BLaER1 treated with 17β-estradiol and CSF1 and Interleukin-3, amounts not matched to agents 10 nM and 100 nM (cell line): ENCODE results near the gene C19orf12.

Source experiments
- H3K27ac ChIP-seq, 11 experiments: shearing (Covaris generic); formaldehyde crosslinking; 2 replicates each; pipeline ENCODE4 v1.8.1; 2022
- H3K27me3 ChIP-seq, 11 experiments: shearing (Covaris generic); formaldehyde crosslinking; 2 replicates each; pipeline ENCODE4 v1.8.1; 2022
- H3K36me3 ChIP-seq, 11 experiments: shearing (Covaris generic); formaldehyde crosslinking; 2 replicates each; pipeline ENCODE4 v1.8.1; 2022
- H3K4me1 ChIP-seq, 10 experiments: shearing (Covaris generic); formaldehyde crosslinking; 2 replicates each; pipeline ENCODE4 v1.8.1; 2022
- H3K4me2 ChIP-seq, 11 experiments: shearing (Covaris generic); formaldehyde crosslinking; 2 replicates each; pipeline ENCODE4 v1.8.1; 2022
- H3K4me3 ChIP-seq, 10 experiments: shearing (Covaris generic); formaldehyde crosslinking; 2 replicates each; pipeline ENCODE4 v1.8.1; 2022
- H3K9ac ChIP-seq, 11 experiments: shearing (Covaris generic); formaldehyde crosslinking; 2 replicates each; pipeline ENCODE4 v1.8.1; 2022
- H3K9me3 ChIP-seq, 11 experiments: shearing (Covaris generic); formaldehyde crosslinking; replicated peaks in 1 of 11; 2 replicates each; pipeline ENCODE4 v1.8.1; 2022
- H4K20me1 ChIP-seq, 11 experiments: shearing (Covaris generic); formaldehyde crosslinking; 2 replicates each; pipeline ENCODE4 v1.8.1; 2022
- Cebpa-rat ChIP-seq, 11 experiments: shearing (Covaris generic); IDR thresholded peaks; 2 replicates each; pipeline ENCODE4 v1.8.1; 2022

The C19orf12 gene

DNA sequence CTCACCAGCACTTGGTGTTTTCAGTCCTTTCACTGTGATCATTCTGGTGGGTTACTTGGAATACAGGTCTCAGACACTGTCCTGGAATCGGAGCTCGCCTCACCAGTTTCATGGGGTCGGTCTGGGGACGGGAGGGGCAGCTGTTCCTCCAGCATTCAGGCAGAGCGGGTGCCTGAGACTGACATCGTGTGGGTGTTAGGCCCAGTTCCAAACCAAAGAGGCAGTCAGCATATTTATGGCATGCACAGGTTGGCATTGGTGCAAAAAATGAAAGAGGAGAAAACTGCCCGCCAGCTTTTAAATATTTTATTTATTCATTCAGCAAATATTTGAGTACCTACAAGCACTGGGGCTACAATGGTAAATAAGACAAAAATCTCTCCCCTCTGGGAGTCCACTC is 29.7 kb downstream of the C19orf12 start:
- peaks cover 27 to 82% (median 51%) of the 10 kb centered on the region in 10 experiments for H3K4me1 ChIP-seq
- H3K4me2 ChIP-seq, result peak overlapping the region in 4 of 11 experiments; percentile 0 to 75 (median 16); a peak in 5 of 22 replicates
- H4K20me1 ChIP-seq, result peaks cover 0 to 5% (median 0%) of the 10 kb centered on the region in 11 experiments; a peak in 1 of 22 replicates
- H3K4me3 ChIP-seq, result no peak overlapping the region
- no peak overlapping the region for H3K9ac ChIP-seq
- peaks cover 0 to 2% (median under 1%) of the 10 kb centered on the region in 11 experiments; a peak in 3 of 22 replicates for H3K36me3 ChIP-seq
- H3K27ac ChIP-seq, result no peak overlapping the region
- no peak for TF ChIP-seq Cebpa-rat (IDR thresholded peaks at IDR 0.05)
- H3K27me3 ChIP-seq, result no peaks in the 10 kb centered on the region
- H3K9me3 ChIP-seq, result peaks cover 3 to 26% (median 5%) of the 10 kb centered on the region in 11 experiments

DNA sequence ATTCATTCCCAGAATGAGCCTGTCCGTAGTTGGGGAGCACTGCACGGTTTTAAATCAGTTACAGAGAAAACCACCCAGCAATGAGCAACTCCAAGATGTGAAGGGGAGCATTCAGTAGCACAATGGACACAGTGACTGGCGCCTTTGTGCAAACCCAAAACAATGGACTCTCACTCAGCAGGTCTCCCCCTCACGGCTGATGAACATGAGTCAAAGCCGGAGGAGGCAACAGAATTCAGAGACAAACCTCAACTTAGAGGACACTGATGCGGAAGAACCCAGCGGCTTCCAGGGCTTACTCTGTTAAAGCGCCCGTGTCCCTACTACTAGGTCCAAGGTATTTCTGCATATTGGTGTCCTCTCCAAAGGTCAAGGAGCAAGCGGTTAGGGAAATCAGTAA is 32.1 kb downstream of the C19orf12 start:
- Histone ChIP-seq H3K4me1 (peaks cover 50 to 97% (median 67%) of the 10 kb centered on the region in 10 experiments), H4K20me1 (peaks cover 0 to 13% (median 0%) of the 10 kb centered on the region in 11 experiments; a peak in 5 of 22 replicates), H3K9ac (0 out of 22 replicates have a peak overlapping the region, but pooled peaks of 1 of the 11 experiments have one; percentile 6), H3K27me3 (no peaks in the 10 kb centered on the region), H3K4me3 (no peak overlapping the region), H3K4me2 (peak overlapping the region in 9 of 11 experiments; percentile 10 to 96 (median 35); a peak in 15 of 22 replicates), H3K36me3 (0 out of 22 replicates have a peak, but pooled peaks cover 0 to 6% (median 0%) of the 10 kb centered on the region in 11 experiments), H3K27ac (no peak overlapping the region), H3K9me3 (peaks cover 0 to 6% (median 0%) of the 10 kb centered on the region in 11 experiments; a peak in 2 of 22 replicates)
- TF ChIP-seq Cebpa-rat (IDR thresholded peaks at IDR 0.05), result no peak

DNA sequence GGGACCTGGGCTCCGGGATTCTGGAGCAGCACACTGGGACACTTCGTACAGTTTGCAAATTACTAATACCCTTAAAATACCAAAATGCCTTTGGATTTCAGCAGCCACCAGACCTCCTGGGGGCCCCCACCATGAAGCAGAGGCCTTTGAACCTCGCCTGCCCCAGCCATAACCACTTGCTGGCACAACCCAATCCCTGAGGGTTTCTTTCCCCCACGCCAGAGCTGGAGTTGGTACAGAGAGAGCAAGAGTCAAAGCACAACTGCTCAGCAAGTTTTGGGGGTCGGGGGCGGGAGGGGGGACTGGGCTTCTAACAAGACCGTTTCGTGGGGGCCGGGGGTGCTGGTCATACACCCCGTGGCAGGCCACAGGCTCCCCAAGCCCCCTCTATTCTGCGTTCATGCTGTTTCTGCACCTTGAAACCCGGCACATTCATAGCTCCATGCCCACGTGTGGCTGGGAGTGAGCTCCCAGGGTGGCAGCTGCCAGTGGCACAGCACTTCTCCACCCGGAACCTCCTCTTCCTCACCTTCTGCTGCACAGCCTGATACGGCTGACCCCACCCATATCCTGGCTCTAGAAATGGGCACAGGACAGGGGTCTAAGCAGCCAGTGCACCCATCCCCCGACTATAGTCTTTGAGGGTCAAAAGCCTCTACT is 32.7 kb downstream of the C19orf12 start:
- H3K4me3 ChIP-seq, result no peak overlapping the region
- H3K4me2 ChIP-seq, result peak overlapping the region; percentile 89 to 97 (median 96)
- no peak for TF ChIP-seq Cebpa-rat (IDR thresholded peaks at IDR 0.05)
- 0 out of 22 replicates have a peak, but pooled peaks cover 0 to under 1% (median 0%) of the 10 kb centered on the region in 11 experiments for H3K27me3 ChIP-seq
- no peaks in the 10 kb centered on the region for H3K9me3 ChIP-seq
- peaks cover 0 to 11% (median 0%) of the 10 kb centered on the region in 11 experiments; a peak in 2 of 22 replicates for H3K36me3 ChIP-seq
- peaks cover 0 to 15% (median under 1%) of the 10 kb centered on the region in 11 experiments; a peak in 6 of 22 replicates for H4K20me1 ChIP-seq
- H3K27ac ChIP-seq, result peak overlapping the region in 6 of 11 experiments; percentile 10 to 83 (median 52); a peak in 8 of 22 replicates
- H3K9ac ChIP-seq, result peak overlapping the region in 3 of 11 experiments; percentile 44 to 63 (median 47); a peak in 2 of 22 replicates
- peaks cover 56 to 97% (median 67%) of the 10 kb centered on the region in 10 experiments for H3K4me1 ChIP-seq

DNA sequence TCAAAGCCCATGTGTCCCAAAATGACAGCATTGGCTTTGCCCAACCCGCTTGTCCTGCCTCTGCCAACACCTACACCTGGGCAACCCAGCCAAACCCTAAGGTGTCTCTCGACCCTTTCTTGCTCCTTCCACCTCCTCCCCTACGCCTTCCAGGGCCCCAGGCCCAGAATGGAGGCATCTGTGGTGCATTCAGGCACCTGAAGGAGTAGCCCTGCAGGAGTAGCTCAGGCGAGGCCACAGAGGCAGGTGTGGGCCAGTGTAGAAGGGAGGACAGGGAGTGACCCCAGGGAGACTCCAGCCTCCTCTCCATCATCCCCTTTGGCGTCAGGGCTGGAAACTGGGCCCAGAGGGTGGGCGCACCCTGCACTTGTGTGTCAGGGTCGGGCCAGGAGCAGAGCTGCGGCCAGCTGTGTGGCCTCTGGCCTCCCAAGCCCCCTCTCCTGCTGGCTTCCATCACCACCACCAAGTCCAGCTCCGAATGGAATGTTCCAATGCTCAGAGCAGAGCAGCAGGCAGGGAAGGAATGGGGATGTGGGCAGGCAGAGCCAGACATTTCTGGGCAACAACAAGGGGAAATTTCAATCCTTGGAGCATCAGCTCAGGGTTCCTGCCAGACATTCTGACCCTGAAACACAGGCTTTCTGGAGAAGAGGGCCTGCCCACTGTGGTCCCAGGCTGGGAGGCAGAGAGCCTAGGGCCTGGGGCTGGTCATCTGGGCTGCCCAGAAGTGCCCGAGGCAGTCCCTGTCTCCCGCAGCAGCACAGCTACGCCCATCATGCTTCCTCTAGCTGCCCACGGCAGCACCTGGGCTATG is 33.4 kb downstream of the C19orf12 start:
- no peak for TF ChIP-seq Cebpa-rat (IDR thresholded peaks at IDR 0.05)
- peak overlapping the region; percentile 89 to 97 (median 96) for H3K4me2 ChIP-seq
- no peak overlapping the region for H3K4me3 ChIP-seq
- H3K27ac ChIP-seq, result peak overlapping the region in 8 of 11 experiments; percentile 10 to 83 (median 76); a peak in 12 of 22 replicates
- H3K9ac ChIP-seq, result peak overlapping the region in 5 of 11 experiments; percentile 47 to 71 (median 64); a peak in 5 of 22 replicates
- no peaks in the 10 kb centered on the region for H3K9me3 ChIP-seq
- peaks cover 0 to 17% (median 0%) of the 10 kb centered on the region in 11 experiments; a peak in 6 of 22 replicates for H3K36me3 ChIP-seq
- H3K27me3 ChIP-seq, result peaks cover 0 to 4% (median 0%) of the 10 kb centered on the region in 11 experiments; a peak in 1 of 22 replicates
- H4K20me1 ChIP-seq, result peaks cover 0 to 23% (median 8%) of the 10 kb centered on the region in 11 experiments; a peak in 6 of 22 replicates
- H3K4me1 ChIP-seq, result peaks cover 64 to 97% (median 68%) of the 10 kb centered on the region in 10 experiments

DNA sequence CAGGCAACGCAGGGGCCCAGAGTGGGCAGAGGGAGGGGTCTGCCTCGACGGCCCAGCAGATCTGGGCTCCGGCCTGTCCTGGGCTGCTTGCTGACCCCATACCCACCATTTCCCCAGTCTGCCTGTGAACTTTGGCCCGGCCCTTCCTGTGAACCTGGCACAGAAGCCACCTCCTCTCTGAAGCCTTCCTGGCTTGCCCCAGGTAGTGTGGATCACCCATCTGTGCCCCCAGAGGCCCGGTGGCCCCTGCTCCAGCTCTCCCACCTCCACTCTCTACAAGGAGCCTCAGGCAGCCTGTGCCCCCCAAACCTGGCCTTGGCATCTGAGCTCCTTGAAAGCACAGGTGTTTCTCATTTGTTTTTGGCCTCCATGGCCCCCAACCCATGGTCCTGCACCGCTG is 34.1 kb downstream of the C19orf12 start:
- Histone ChIP-seq H3K4me2 (peak overlapping the region; percentile 89 to 97 (median 96)), H3K4me1 (peaks cover 71 to 97% (median 74%) of the 10 kb centered on the region in 10 experiments), H4K20me1 (peaks cover 0 to 29% (median 14%) of the 10 kb centered on the region in 11 experiments; a peak in 10 of 22 replicates), H3K27ac (peak overlapping the region in 10 of 11 experiments; percentile 57 to 83 (median 76); a peak in 21 of 22 replicates), H3K4me3 (peak overlapping the region in 5 of 10 experiments; percentile 9 to 34 (median 10); a peak in 4 of 20 replicates), H3K36me3 (peaks cover 0 to 24% (median 0%) of the 10 kb centered on the region in 11 experiments; a peak in 10 of 22 replicates), H3K9me3 (no peaks in the 10 kb centered on the region), H3K9ac (peak overlapping the region in 9 of 11 experiments; percentile 33 to 71 (median 64); a peak in 18 of 22 replicates), H3K27me3 (peaks cover 0 to 4% (median 0%) of the 10 kb centered on the region in 11 experiments; a peak in 1 of 22 replicates)
- no peak for TF ChIP-seq Cebpa-rat (IDR thresholded peaks at IDR 0.05)

DNA sequence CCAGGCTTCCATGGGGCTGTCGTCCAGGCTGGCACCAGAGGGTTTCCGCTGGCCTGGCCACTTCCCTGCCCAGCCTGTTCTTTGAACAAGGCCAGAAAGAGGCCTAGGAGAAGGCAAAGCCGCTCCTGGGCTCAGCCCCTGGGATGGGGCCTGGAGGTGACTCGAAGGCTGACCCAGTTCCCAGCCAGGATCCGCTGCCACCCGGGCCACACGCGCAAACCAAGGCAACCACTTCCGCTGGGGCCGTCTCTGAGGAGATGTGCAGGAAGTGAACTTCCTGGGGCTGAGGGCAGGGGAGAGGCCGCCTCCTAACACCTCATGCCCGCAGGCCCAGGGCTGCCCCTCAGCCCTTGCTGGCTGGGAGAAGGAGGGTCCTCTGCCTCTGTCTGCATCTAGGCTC is 34.6 kb downstream of the C19orf12 start:
- Histone ChIP-seq H3K27ac (peak overlapping the region in 10 of 11 experiments; percentile 57 to 83 (median 76); a peak in 21 of 22 replicates), H3K9ac (peak overlapping the region in 10 of 11 experiments; percentile 33 to 71 (median 64); a peak in 18 of 22 replicates), H3K4me1 (peaks cover 71 to 97% (median 79%) of the 10 kb centered on the region in 10 experiments)

DNA sequence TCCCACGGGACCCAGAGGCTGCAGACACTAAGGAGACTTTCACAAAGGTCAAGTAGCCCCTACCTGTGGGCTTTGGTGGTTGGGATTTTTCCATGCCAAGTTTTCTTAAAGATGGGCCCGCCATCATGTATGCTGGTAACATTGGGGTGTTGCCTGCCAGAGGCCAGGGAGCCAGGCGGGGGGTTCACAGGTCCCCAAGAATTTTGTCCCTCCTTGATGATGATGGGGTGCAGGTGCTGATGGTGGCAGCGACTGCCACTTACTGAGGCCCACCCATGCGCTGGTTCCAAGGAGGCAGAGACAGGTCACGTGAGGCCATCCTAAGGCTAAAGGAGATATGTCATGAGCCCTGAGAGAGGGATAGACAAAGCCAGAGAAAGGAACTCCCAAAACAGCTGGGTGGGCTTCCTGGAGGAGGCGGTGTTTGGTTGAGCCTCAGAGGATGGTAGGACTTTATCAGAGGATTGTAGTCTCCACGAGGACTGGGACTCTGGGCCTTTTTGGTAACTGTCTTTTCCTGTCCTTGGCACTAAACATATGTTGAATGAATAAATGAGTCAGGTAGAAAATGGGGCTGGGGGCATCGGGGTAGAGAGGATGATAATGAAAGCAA is 35.4 kb downstream of the C19orf12 start:
- H3K9ac ChIP-seq, result peak overlapping the region in 10 of 11 experiments; percentile 33 to 71 (median 64); a peak in 16 of 22 replicates
- peaks cover 71 to 97% (median 83%) of the 10 kb centered on the region in 10 experiments for H3K4me1 ChIP-seq
- 0 out of 20 replicates have a peak overlapping the region, but pooled peaks of 1 of the 10 experiments have one; percentile 10 for H3K4me3 ChIP-seq
- H4K20me1 ChIP-seq, result peaks cover 0 to 42% (median 15%) of the 10 kb centered on the region in 11 experiments; a peak in 10 of 22 replicates
- H3K9me3 ChIP-seq, result no peaks in the 10 kb centered on the region
- H3K27ac ChIP-seq, result peak overlapping the region in 10 of 11 experiments; percentile 57 to 83 (median 76); a peak in 19 of 22 replicates
- H3K36me3 ChIP-seq, result peaks cover 0 to 37% (median 11%) of the 10 kb centered on the region in 11 experiments; a peak in 16 of 22 replicates
- TF ChIP-seq Cebpa-rat (IDR thresholded peaks at IDR 0.05), result no peak
- H3K4me2 ChIP-seq, result peak overlapping the region; percentile 89 to 97 (median 96)
- H3K27me3 ChIP-seq, result peaks cover 0 to 4% (median 0%) of the 10 kb centered on the region in 11 experiments; a peak in 1 of 22 replicates

More for the DNA sequence above, 34.6 kb downstream of the C19orf12 start:
- H3K4me3 ChIP-seq, result peak overlapping the region in 5 of 10 experiments; percentile 9 to 34 (median 10); a peak in 3 of 20 replicates
- H3K27me3 ChIP-seq, result peaks cover 0 to 4% (median 0%) of the 10 kb centered on the region in 11 experiments; a peak in 1 of 22 replicates
- H3K4me2 ChIP-seq, result peak overlapping the region; percentile 89 to 97 (median 96)
- TF ChIP-seq Cebpa-rat (IDR thresholded peaks at IDR 0.05), result no peak
- H4K20me1 ChIP-seq, result peaks cover 0 to 34% (median 15%) of the 10 kb centered on the region in 11 experiments; a peak in 10 of 22 replicates
- H3K9me3 ChIP-seq, result no peaks in the 10 kb centered on the region
- peaks cover 0 to 29% (median 4%) of the 10 kb centered on the region in 11 experiments; a peak in 12 of 22 replicates for H3K36me3 ChIP-seq
